HEK293 (cell line): ENCODE measurements around the gene GRAMD4.
A peak's percentile ranks its signal among the peaks of the same experiment; 100 is the strongest.

Experiments
- CTCF ChIA-PET: fragments of 350-600 bp; formaldehyde crosslinking; extraction: SDS; loops from one replicate; lab custom pipeline; 2021; ENCODE audit warnings: antibody characterized with exemption; lab: Yijun Ruan, JAX
- POLR2A ChIA-PET: fragments of 300-600 bp; formaldehyde crosslinking; extraction: SDS; loops from one replicate; lab custom pipeline; 2020; ENCODE audit warnings: antibody characterized with exemption, inconsistent platforms; lab: Yijun Ruan, JAX
- H3K27ac ChIP-seq: fragments of 200-500 bp; sonication (Bioruptor generic); 2 replicates; pipeline ENCODE4 v1.5.1; 2014; ENCODE audit warnings: low read depth, low read length, control low read depth, inconsistent platforms; ENCODE audit errors: extremely low read depth
- H3K36me3 ChIP-seq, 2 experiments: fragments of 200-500 bp in 1 of 2; sonication (Bioruptor generic) in 1 of 2; 1 replicate in 1 of 2; 2 replicates in 1 of 2; pipeline ENCODE4 v1.5.1; 2014 to 2017; ENCODE audit warnings: inconsistent platforms in 2 of 2, low read length in 2 of 2; ENCODE audit not compliant: control insufficient read depth in 2 of 2, insufficient read depth in 1 of 2
- H3K4me1 ChIP-seq: fragments of 200-500 bp; sonication (Bioruptor generic); 2 replicates; pipeline ENCODE4 v1.5.1; 2014; ENCODE audit warnings: mild to moderate bottlenecking, low read length, inconsistent platforms; ENCODE audit not compliant: control insufficient read depth, insufficient read depth
- H3K4me3 ChIP-seq: 2 replicates; pipeline ENCODE4 v1.5.1; 2011; ENCODE audit warnings: low read depth, mild to moderate bottlenecking, control low read depth, low read length, moderate library complexity
- H3K9me3 ChIP-seq: fragments of 200-500 bp; sonication (Bioruptor generic); 2 replicates; pipeline ENCODE4 v1.5.1; 2014; ENCODE audit warnings: low read depth, low read length, inconsistent platforms; ENCODE audit not compliant: control insufficient read depth, insufficient read depth
- BCL11A ChIP-seq: fragments of 450-650 bp; formaldehyde crosslinking; IDR thresholded peaks from 2 replicates; pipeline ENCODE4 v1.5.1; 2016; ENCODE audit warnings: low read depth, missing biosample characterization, missing genetic modification characterization
- GLIS2 ChIP-seq: fragments of 450-650 bp; formaldehyde crosslinking; IDR thresholded peaks from 2 replicates; pipeline ENCODE4 v1.5.1; 2016; ENCODE audit warnings: missing biosample characterization, missing genetic modification characterization
- HOXC10 ChIP-seq: sonication (generic); formaldehyde crosslinking; IDR thresholded peaks from 2 replicates; pipeline ENCODE4 v1.8.1; 2023; ENCODE audit warnings: mild to moderate bottlenecking, missing genetic modification reagents
- KLF10 ChIP-seq: fragments of 450-650 bp; IDR thresholded peaks from 2 replicates; pipeline ENCODE4 v1.5.1; 2018; ENCODE audit warnings: missing biosample characterization, mild to moderate bottlenecking, missing genetic modification characterization
- KLF7 ChIP-seq: fragments of 450-650 bp; formaldehyde crosslinking; IDR thresholded peaks from 2 replicates; pipeline ENCODE4 v1.5.1; 2016; ENCODE audit warnings: missing biosample characterization, missing genetic modification characterization, borderline replicate concordance
- KLF8 ChIP-seq: fragments of 450-650 bp; formaldehyde crosslinking; IDR thresholded peaks from 2 replicates; pipeline ENCODE4 v1.5.1; 2016; ENCODE audit warnings: missing biosample characterization, missing genetic modification characterization
- SP7 ChIP-seq: fragments of 450-650 bp; formaldehyde crosslinking; IDR thresholded peaks from 2 replicates; pipeline ENCODE4 v1.5.1; 2016; ENCODE audit warnings: missing biosample characterization, missing genetic modification characterization
- TRIM28 ChIP-seq: IDR thresholded peaks from 2 replicates; pipeline ENCODE4 v1.6.1; 2011; ENCODE audit warnings: low read length, control low read depth, borderline replicate concordance
- WT1 ChIP-seq: fragments of 450-650 bp; formaldehyde crosslinking; IDR thresholded peaks from 2 replicates; pipeline ENCODE4 v1.5.1; 2016; ENCODE audit warnings: missing biosample characterization, missing genetic modification characterization
- ZBTB21 ChIP-seq: fragments of 450-650 bp; formaldehyde crosslinking; IDR thresholded peaks from 2 replicates; pipeline ENCODE4 v1.5.1; 2017; ENCODE audit warnings: missing biosample characterization, missing genetic modification characterization
- ZFHX2 ChIP-seq: fragments of 450-650 bp; formaldehyde crosslinking; conservative IDR thresholded peaks from 2 replicates; pipeline ENCODE4 v1.5.1; 2016; ENCODE audit warnings: missing biosample characterization, missing genetic modification characterization
- ZIC2 ChIP-seq: fragments of 450-650 bp; formaldehyde crosslinking; IDR thresholded peaks from 2 replicates; pipeline ENCODE4 v1.5.1; 2016; ENCODE audit warnings: missing biosample characterization, missing genetic modification characterization
- ZNF121 ChIP-seq: fragments of 450-650 bp; formaldehyde crosslinking; IDR thresholded peaks from 2 replicates; pipeline ENCODE4 v1.5.1; 2016; ENCODE audit warnings: missing biosample characterization, missing genetic modification characterization
- ZNF302 ChIP-seq: fragments of 450-650 bp; formaldehyde crosslinking; IDR thresholded peaks from 2 replicates; pipeline ENCODE4 v1.5.1; 2016; ENCODE audit warnings: missing biosample characterization, missing genetic modification characterization, low read depth
- ZNF335 ChIP-seq: fragments of 450-650 bp; formaldehyde crosslinking; conservative IDR thresholded peaks from 2 replicates; pipeline ENCODE4 v1.5.1; 2016; ENCODE audit warnings: missing biosample characterization, missing genetic modification characterization
- ZNF398 ChIP-seq: fragments of 450-650 bp; formaldehyde crosslinking; IDR thresholded peaks from 2 replicates; pipeline ENCODE4 v1.5.1; 2017; ENCODE audit warnings: missing biosample characterization, missing genetic modification characterization
- ZNF473 ChIP-seq: fragments of 450-650 bp; formaldehyde crosslinking; IDR thresholded peaks from 2 replicates; pipeline ENCODE4 v1.5.1; 2017; ENCODE audit warnings: missing biosample characterization, missing genetic modification characterization
- ZNF48 ChIP-seq: fragments of 450-650 bp; formaldehyde crosslinking; IDR thresholded peaks from 2 replicates; pipeline ENCODE4 v1.5.1; 2016; ENCODE audit warnings: missing biosample characterization, missing genetic modification characterization
- ZNF561 ChIP-seq: fragments of 450-650 bp; IDR thresholded peaks from 2 replicates; pipeline ENCODE4 v1.5.1; 2018; ENCODE audit warnings: missing biosample characterization, missing genetic modification characterization, borderline replicate concordance
- ZNF624 ChIP-seq: fragments of 450-650 bp; formaldehyde crosslinking; IDR thresholded peaks from 2 replicates; pipeline ENCODE4 v1.5.1; 2017; ENCODE audit warnings: missing biosample characterization, missing genetic modification characterization
- ZNF701 ChIP-seq: fragments of 450-650 bp; formaldehyde crosslinking; IDR thresholded peaks from 2 replicates; pipeline ENCODE4 v1.5.1; 2016; ENCODE audit warnings: missing biosample characterization, missing genetic modification characterization
- ZNF76 ChIP-seq: fragments of 450-650 bp; formaldehyde crosslinking; IDR thresholded peaks from 2 replicates; pipeline ENCODE4; 2016; ENCODE audit warnings: low read depth, missing biosample characterization, missing genetic modification characterization, borderline replicate concordance
- ZNF792 ChIP-seq: fragments of 450-650 bp; formaldehyde crosslinking; IDR thresholded peaks from 2 replicates; pipeline ENCODE4 v1.5.1; 2016; ENCODE audit warnings: missing biosample characterization, missing genetic modification characterization
- ZSCAN18 ChIP-seq: fragments of 450-650 bp; formaldehyde crosslinking; IDR thresholded peaks from 2 replicates; pipeline ENCODE4 v1.5.1; 2016; ENCODE audit warnings: missing biosample characterization, missing genetic modification characterization
- TF ChIP-seq, protein P1 (sequence below): fragments of 450-650 bp; formaldehyde crosslinking; IDR thresholded peaks from 2 replicates; pipeline ENCODE4 v1.5.1; 2016; ENCODE audit warnings: missing biosample characterization, missing genetic modification characterization
- TF ChIP-seq, protein P2 (sequence below): fragments of 450-650 bp; formaldehyde crosslinking; IDR thresholded peaks from 2 replicates; pipeline ENCODE4 v1.5.1; 2016; ENCODE audit warnings: missing biosample characterization, missing genetic modification characterization
- TF ChIP-seq, protein P3 (sequence below): fragments of 450-650 bp; formaldehyde crosslinking; IDR thresholded peaks from 2 replicates; pipeline ENCODE4 v1.5.1; 2017; ENCODE audit warnings: missing biosample characterization, missing genetic modification characterization
- TF ChIP-seq, protein P4 (sequence below): fragments of 450-650 bp; formaldehyde crosslinking; IDR thresholded peaks from 2 replicates; pipeline ENCODE4 v1.5.1; 2016; ENCODE audit warnings: missing biosample characterization, missing genetic modification characterization

The GRAMD4 gene

DNA sequence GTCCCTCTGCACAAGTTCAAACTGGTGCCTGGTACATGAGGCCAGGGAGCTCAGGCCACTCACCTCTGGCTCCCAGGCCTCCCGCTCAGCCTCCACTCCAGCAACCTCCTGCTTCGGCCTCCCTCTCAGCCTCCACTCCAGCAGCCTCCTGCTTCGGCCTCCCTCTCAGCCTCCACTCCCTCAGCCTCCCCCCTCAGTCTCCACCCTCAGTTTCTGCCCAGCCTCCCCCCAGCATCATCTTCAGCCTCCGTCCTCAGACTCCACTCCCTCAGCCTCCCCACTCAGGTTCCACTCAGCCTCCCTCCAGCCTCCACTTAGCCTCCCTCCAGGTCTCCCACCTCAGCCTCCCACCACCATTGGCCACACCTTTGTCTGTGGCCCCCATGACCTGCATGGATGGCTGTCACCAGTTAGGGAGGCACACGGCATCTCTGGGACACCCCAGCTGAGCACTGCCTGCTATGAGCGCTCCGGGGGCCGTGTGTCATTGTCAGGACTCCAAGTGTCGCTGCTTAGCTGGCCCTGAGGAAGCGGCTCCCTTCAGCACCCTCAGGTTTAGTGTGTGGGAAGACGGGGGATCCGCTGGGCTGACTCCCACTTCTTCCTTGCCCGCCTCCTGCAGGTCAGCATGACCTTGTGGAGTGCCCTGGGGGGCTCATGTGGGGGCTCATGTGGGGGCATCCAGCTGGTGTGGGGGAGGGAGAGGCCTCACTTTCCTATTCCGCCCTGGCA lies 39.0 kb downstream of the GRAMD4 start (continued):
- TF ChIP-seq ZNF302 (no peak), ZNF701 (no peak), ZNF473 (tag by site-specific recombination) (no peak), ZIC2 (tag by site-specific recombination) (0 out of 2 replicates have a peak, but pooled peaks have one; percentile 7), ZFHX2 (tag by site-specific recombination) (peak; percentile 69), KLF8 (tag by site-specific recombination) (peak; percentile 28; the same call in 1 of the 2 replicates), KLF7 (0 out of 2 replicates have a peak, but pooled peaks have one; percentile 23), ZNF398 (tag by site-specific recombination) (peak; percentile 26; the same call in 1 of the 2 replicates), BCL11A (peak; percentile 45; the same call in 1 of the 2 replicates), ZNF76 (tag by site-specific recombination) (0 out of 2 replicates have a peak, but pooled peaks have one; percentile 29), ZNF121 (peak; percentile 54; the same call in 1 of the 2 replicates), GLIS2 (tag by site-specific recombination) (0 out of 2 replicates have a peak, but pooled peaks have one; percentile 19)
- TF ChIP-seq, protein P1, sequence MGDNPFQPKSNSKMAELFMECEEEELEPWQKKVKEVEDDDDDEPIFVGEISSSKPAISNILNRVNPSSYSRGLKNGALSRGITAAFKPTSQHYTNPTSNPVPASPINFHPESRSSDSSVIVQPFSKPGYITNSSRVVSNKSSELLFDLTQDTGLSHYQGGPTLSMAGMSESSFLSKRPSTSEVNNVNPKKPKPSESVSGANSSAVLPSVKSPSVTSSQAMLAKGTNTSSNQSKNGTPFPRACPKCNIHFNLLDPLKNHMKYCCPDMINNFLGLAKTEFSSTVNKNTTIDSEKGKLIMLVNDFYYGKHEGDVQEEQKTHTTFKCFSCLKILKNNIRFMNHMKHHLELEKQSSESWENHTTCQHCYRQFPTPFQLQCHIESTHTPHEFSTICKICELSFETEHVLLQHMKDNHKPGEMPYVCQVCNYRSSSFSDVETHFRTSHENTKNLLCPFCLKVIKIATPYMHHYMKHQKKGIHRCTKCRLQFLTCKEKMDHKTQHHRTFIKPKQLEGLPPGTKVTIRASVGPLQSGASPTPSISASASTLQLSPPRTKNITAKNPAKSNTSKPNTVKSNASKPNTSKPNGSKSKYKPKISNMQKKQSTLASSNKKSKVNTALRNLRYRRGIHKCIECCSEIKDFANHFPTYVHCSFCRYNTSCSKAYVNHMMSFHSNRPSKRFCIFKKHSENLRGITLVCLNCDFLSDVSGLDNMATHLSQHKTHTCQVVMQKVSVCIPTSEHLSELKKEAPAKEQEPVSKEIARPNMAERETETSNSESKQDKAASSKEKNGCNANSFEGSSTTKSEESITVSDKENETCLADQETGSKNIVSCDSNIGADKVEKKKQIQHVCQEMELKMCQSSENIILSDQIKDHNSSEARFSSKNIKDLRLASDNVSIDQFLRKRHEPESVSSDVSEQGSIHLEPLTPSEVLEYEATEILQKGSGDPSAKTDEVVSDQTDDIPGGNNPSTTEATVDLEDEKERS (tag by site-specific recombination) = peak; percentile 96
- TF ChIP-seq, protein P2, sequence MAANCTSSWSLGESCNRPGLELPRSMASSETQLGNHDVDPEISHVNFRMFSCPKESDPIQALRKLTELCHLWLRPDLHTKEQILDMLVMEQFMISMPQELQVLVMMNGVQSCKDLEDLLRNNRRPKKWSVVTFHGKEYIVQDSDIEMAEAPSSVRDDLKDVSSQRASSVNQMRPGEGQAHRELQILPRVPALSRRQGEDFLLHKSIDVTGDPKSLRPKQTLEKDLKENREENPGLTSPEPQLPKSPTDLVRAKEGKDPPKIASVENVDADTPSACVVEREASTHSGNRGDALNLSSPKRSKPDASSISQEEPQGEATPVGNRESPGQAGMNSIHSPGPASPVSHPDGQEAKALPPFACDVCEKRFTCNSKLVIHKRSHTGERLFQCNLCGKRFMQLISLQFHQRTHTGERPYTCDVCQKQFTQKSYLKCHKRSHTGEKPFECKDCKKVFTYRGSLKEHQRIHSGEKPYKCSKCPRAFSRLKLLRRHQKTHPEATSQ (tag by site-specific recombination) = peak; percentile 97
- TF ChIP-seq, protein P3, sequence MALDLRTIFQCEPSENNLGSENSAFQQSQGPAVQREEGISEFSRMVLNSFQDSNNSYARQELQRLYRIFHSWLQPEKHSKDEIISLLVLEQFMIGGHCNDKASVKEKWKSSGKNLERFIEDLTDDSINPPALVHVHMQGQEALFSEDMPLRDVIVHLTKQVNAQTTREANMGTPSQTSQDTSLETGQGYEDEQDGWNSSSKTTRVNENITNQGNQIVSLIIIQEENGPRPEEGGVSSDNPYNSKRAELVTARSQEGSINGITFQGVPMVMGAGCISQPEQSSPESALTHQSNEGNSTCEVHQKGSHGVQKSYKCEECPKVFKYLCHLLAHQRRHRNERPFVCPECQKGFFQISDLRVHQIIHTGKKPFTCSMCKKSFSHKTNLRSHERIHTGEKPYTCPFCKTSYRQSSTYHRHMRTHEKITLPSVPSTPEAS (tag by site-specific recombination) = 0 out of 2 replicates have a peak, but pooled peaks have one; percentile 9
- TF ChIP-seq, protein P4, sequence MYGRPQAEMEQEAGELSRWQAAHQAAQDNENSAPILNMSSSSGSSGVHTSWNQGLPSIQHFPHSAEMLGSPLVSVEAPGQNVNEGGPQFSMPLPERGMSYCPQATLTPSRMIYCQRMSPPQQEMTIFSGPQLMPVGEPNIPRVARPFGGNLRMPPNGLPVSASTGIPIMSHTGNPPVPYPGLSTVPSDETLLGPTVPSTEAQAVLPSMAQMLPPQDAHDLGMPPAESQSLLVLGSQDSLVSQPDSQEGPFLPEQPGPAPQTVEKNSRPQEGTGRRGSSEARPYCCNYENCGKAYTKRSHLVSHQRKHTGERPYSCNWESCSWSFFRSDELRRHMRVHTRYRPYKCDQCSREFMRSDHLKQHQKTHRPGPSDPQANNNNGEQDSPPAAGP (tag by site-specific recombination) = peak; percentile 73; the same call in 1 of the 2 replicates

GRCh38 chr22:46659791-46660186 lies 39.6 kb downstream of the GRAMD4 start:
- H3K4me3 ChIP-seq = no peak overlapping the region
- peaks cover 2% of the 10 kb centered on the region; the same call in 1 of the 2 replicates for H3K4me1 ChIP-seq
- CTCF ChIA-PET = interaction anchor here (0.6 kb wide), 1 partner anchor 96 kb away, joined by 3 read pairs; no protein-coding TSS in a partner anchor
- no peaks in the 10 kb centered on the region for H3K9me3 ChIP-seq
- peaks cover 0 to 10% of the 10 kb centered on the region in 2 experiments; a peak in 1 of 3 replicates for H3K36me3 ChIP-seq
- no peak overlapping the region for H3K27ac ChIP-seq
- POLR2A ChIA-PET = no interaction called here
- no peak for TF ChIP-seq SP7 (tag by site-specific recombination)
- no peak for TF ChIP-seq ZNF624 (tag by site-specific recombination)
- TF ChIP-seq ZNF335 (tag by site-specific recombination) = no peak
- no peak for TF ChIP-seq ZNF561 (tag by site-specific recombination)
- no peak for TF ChIP-seq ZNF48 (tag by site-specific recombination)
- TF ChIP-seq HOXC10 (CRISPR knock-in tag) = no peak
- TF ChIP-seq ZSCAN18 (tag by site-specific recombination) = no peak
- TF ChIP-seq WT1 (tag by site-specific recombination) = no peak
- TF ChIP-seq ZBTB21 (tag by site-specific recombination) = no peak
- no peak for TF ChIP-seq TRIM28
- TF ChIP-seq KLF10 (tag by site-specific recombination) = no peak
- no peak for TF ChIP-seq ZNF792 (tag by site-specific recombination)
